ENCODE data around the gene PTGDR2.

DNA sequence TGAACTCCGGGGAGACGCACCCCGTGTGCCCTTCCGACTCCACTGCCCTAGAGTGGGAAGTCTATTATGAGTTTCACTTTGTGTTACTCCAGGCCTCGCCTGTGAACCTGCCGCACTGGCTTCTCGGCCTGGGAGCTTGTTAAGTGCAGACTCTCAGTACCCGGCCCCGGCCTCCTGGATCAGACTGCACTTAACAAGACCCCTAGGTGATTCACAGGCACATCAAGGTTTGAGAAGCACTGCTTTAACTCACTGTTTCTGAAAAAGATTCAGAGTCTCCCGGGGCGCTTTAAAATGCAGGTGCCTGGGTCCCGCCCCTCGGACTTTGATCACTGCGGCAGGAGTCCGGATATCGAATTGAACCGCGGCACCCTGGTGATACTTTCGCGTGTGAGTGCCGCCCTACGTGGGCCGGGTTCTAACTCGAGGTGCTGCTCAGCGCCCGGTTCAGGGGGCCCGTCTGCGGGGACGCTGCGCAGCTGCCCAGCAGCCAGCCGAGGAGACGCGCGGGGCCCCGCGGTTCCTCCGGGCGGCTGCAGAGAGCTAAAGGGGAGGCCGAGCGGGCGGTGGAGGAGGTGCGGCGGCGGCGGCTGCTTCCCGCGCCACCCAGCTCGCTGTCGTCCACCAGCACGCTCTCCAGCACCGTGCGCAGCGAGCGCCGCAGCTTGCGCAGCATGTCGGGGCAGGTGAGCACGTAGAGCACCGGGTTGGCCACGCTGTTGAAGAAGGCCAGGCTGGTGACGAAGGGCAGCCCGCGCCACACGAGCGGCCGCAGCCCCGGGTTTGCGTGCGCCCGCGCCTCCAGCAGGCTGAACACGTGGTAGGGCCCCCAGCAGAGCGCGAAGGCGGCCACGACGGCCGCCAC, 3.4 kb downstream of the PTGDR2 start:
- TF ChIP-seq, protein P1, sequence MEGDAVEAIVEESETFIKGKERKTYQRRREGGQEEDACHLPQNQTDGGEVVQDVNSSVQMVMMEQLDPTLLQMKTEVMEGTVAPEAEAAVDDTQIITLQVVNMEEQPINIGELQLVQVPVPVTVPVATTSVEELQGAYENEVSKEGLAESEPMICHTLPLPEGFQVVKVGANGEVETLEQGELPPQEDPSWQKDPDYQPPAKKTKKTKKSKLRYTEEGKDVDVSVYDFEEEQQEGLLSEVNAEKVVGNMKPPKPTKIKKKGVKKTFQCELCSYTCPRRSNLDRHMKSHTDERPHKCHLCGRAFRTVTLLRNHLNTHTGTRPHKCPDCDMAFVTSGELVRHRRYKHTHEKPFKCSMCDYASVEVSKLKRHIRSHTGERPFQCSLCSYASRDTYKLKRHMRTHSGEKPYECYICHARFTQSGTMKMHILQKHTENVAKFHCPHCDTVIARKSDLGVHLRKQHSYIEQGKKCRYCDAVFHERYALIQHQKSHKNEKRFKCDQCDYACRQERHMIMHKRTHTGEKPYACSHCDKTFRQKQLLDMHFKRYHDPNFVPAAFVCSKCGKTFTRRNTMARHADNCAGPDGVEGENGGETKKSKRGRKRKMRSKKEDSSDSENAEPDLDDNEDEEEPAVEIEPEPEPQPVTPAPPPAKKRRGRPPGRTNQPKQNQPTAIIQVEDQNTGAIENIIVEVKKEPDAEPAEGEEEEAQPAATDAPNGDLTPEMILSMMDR (conservative IDR thresholded peaks at IDR 0.05; ENCODE audit: low read depth, low read length) = no peak
- no peak for TF ChIP-seq EZH2phosphoT487 (IDR thresholded peaks at IDR 0.05; ENCODE audit: borderline replicate concordance, low read length)
- TF ChIP-seq EZH2 (IDR thresholded peaks at IDR 0.05; ENCODE audit: low read length, unreplicated experiment) = no peak
